Measurements from ENCODE around the gene ALPG.

The ALPG gene

DNA sequence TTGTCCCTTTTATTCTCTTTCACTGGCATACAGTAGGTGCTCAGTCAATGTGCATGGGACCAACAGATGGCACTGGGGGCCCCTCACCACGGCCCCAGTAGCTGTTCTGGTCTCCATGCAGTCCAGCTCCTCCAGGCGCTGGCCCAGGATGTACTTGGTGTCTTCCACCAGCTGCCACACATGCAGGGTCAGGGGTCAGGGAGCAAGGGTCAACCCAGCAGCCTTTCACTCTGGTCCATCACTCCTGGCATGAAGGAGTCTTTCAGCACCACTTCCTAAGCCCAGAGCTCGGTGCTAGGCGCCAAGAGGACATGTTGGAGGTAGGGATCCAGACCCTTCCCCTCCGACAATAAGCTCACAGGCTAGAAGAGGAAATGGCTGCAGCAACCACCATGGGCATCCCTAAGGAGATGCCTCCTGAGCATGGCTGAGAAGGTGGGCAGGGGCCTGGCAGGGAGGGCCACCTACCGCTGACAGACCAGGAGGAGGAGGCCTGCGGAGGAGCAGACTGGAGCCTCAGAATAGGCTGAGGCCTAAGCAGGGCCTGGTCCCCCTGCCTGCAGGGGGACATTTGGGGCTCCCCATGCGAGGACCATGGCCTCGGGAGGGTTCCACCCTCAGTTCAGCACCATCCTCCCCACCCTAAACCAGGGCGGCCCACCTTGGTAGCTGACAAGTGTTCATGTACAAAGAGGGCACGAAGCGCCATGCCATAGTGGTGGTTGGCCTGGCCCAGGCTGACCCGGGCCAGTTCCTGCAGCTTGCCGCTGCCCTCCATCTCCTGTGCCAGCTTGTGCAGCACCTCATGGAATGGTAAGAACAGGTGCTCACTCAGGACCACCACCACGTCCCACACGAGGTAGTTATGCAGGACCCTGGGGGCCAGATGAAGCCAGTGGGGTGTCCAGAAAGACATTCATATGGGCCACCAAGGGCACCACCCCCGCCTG, 10.2 kb downstream of the ALPG start:
- Histone ChIP-seq H3K27ac (no peak overlapping the region), H3K4me3 (IDR thresholded peaks at IDR 0.05; ENCODE audit: insufficient read depth, low read depth, low read length) (no peak overlapping the region), H3K79me2 (ENCODE audit: insufficient read depth, low read depth) (no peaks in the 10 kb centered on the region), H3K36me3 (ENCODE audit: insufficient read depth) (no peaks in the 10 kb centered on the region), H3K9ac (no peak overlapping the region), H4K20me1 (ENCODE audit: insufficient read depth) (no peaks in the 10 kb centered on the region), H2AFZ (ENCODE audit: low read depth) (no peak overlapping the region), H3K4me2 (no peak overlapping the region), H3K4me1 (ENCODE audit: low read depth, poor library complexity, severe bottlenecking) (no peaks in the 10 kb centered on the region), H3K27me3 (ENCODE audit: insufficient read depth, low read depth) (no peaks in the 10 kb centered on the region)
- TF ChIP-seq CTCF (conservative IDR thresholded peaks at IDR 0.05; ENCODE audit: low read depth, low read length), result no peak

DNA sequence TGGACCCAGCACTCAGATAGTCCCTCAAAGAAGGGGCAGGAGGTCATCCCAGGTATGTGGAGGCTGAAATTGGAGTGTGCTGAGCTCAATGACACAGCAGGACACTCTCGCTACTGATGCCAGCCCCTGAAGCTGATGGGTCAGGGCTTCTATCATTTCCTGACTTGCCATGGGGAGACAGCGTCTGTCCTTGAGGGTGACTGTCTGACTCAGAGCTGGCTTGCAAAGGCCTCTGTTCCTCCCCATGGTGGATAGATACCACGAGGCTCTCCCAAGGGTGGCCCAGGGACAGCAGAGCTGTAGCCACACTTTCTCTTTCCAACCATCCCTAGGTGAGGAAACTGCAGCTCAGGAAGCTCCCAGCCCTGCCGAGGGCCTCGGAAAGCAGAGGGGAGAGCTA, 10.8 kb downstream of the ALPG start:
- H3K27me3 ChIP-seq (ENCODE audit: insufficient read depth, low read depth), result no peaks in the 10 kb centered on the region
- no peak for TF ChIP-seq CTCF (conservative IDR thresholded peaks at IDR 0.05; ENCODE audit: low read depth, low read length)

GRCh38 chr2:232418056-232418455, 11.4 kb downstream of the ALPG start:
- Histone ChIP-seq H3K4me2 (no peak overlapping the region), H3K9ac (no peak overlapping the region), H4K20me1 (ENCODE audit: insufficient read depth) (no peaks in the 10 kb centered on the region), H3K27me3 (ENCODE audit: insufficient read depth, low read depth) (no peaks in the 10 kb centered on the region), H3K79me2 (ENCODE audit: insufficient read depth, low read depth) (no peaks in the 10 kb centered on the region), H3K4me1 (ENCODE audit: low read depth, poor library complexity, severe bottlenecking) (no peaks in the 10 kb centered on the region), H3K36me3 (ENCODE audit: insufficient read depth) (no peaks in the 10 kb centered on the region), H2AFZ (ENCODE audit: low read depth) (no peak overlapping the region), H3K27ac (no peak overlapping the region), H3K4me3 (IDR thresholded peaks at IDR 0.05; ENCODE audit: insufficient read depth, low read depth, low read length) (no peak overlapping the region)
- TF ChIP-seq CTCF (conservative IDR thresholded peaks at IDR 0.05; ENCODE audit: low read depth, low read length), result no peak

More for the DNA sequence above, 10.8 kb downstream of the ALPG start:
- no peaks in the 10 kb centered on the region for H3K4me1 ChIP-seq (ENCODE audit: low read depth, poor library complexity, severe bottlenecking)
- no peaks in the 10 kb centered on the region for H3K79me2 ChIP-seq (ENCODE audit: insufficient read depth, low read depth)
- H2AFZ ChIP-seq (ENCODE audit: low read depth), result no peak overlapping the region
- H4K20me1 ChIP-seq (ENCODE audit: insufficient read depth), result no peaks in the 10 kb centered on the region
- H3K4me3 ChIP-seq (IDR thresholded peaks at IDR 0.05; ENCODE audit: insufficient read depth, low read depth, low read length), result no peak overlapping the region
- H3K36me3 ChIP-seq (ENCODE audit: insufficient read depth), result no peaks in the 10 kb centered on the region
- H3K4me2 ChIP-seq, result no peak overlapping the region
- H3K9ac ChIP-seq, result no peak overlapping the region
- H3K27ac ChIP-seq, result no peak overlapping the region

GRCh38 chr2:232418466-232419244, 12.0 kb downstream of the ALPG start:
- H3K4me2 ChIP-seq, result no peak overlapping the region
- no peaks in the 10 kb centered on the region for H3K79me2 ChIP-seq (ENCODE audit: insufficient read depth, low read depth)
- no peaks in the 10 kb centered on the region for H3K27me3 ChIP-seq (ENCODE audit: insufficient read depth, low read depth)
- no peaks in the 10 kb centered on the region for H4K20me1 ChIP-seq (ENCODE audit: insufficient read depth)
- H3K27ac ChIP-seq, result no peak overlapping the region
- H3K9ac ChIP-seq, result no peak overlapping the region
- no peaks in the 10 kb centered on the region for H3K4me1 ChIP-seq (ENCODE audit: low read depth, poor library complexity, severe bottlenecking)
- TF ChIP-seq CTCF (conservative IDR thresholded peaks at IDR 0.05; ENCODE audit: low read depth, low read length), result no peak
- no peak overlapping the region for H2AFZ ChIP-seq (ENCODE audit: low read depth)
- no peaks in the 10 kb centered on the region for H3K36me3 ChIP-seq (ENCODE audit: insufficient read depth)
- no peak overlapping the region for H3K4me3 ChIP-seq (IDR thresholded peaks at IDR 0.05; ENCODE audit: insufficient read depth, low read depth, low read length)
